Calu3 (cell line): ENCODE results near the gene MLLT10. TPM values are rescaled to one million over a fixed set of nuclear protein-coding genes. Genes with fewer than 3 reads are reported as not detected.

Experiments used
- BruUV-seq: library from RNA; stranded (reverse); fragments of 400-500 nt; replicated peaks from 2 replicates; lab custom pipeline; 2021; lab: Mats Ljungman, UMichigan
- CTCF ChIA-PET: fragments of 300-600 bp; sonication (Branson Sonifier 250); formaldehyde crosslinking; loops from one replicate; lab custom pipeline; 2022; ENCODE audit warnings: antibody characterized with exemption; lab: Charles Lee
- DNase-seq: peaks from one replicate; pipeline ENCODE4 v3.0.0; 2022
- H3K27ac Mint-ChIP-seq: one replicate; pipeline ENCODE4 v1.8.0; 2022; ENCODE audit warnings: mixed read lengths; ENCODE audit not compliant: unreplicated experiment
- H3K27me3 Mint-ChIP-seq: one replicate; pipeline ENCODE4 v1.8.0; 2022; ENCODE audit warnings: mixed read lengths; ENCODE audit not compliant: unreplicated experiment
- H3K36me3 Mint-ChIP-seq: one replicate; pipeline ENCODE4 v1.8.0; 2022; ENCODE audit warnings: mild to moderate bottlenecking, moderate library complexity, mixed read lengths; ENCODE audit not compliant: insufficient read depth, unreplicated experiment
- H3K4me1 Mint-ChIP-seq: one replicate; pipeline ENCODE4 v1.8.0; 2022; ENCODE audit warnings: mild to moderate bottlenecking, low read depth, mixed read lengths; ENCODE audit not compliant: unreplicated experiment
- H3K4me3 Mint-ChIP-seq: one replicate; pipeline ENCODE4 v1.8.0; 2022; ENCODE audit warnings: mild to moderate bottlenecking, low read depth, moderate library complexity, mixed read lengths; ENCODE audit not compliant: unreplicated experiment
- H3K9me3 Mint-ChIP-seq: one replicate; pipeline ENCODE4 v1.8.0; 2022; ENCODE audit warnings: low read depth, mixed read lengths; ENCODE audit not compliant: unreplicated experiment
- CTCF ChIP-seq: fragments of 200-600 bp; IDR thresholded peaks from one replicate; pipeline ENCODE4 v1.8.0; 2022; ENCODE audit warnings: antibody characterized with exemption; ENCODE audit not compliant: unreplicated experiment
- intact Hi-C: fragments of 100-400 bp; cut with micrococcal nuclease; formaldehyde crosslinking; loops from one replicate; pipeline ENCODE4 v1.10.0; 2022; ENCODE audit not compliant: unreplicated experiment
- total RNA-seq: library from RNA; stranded (reverse); gene quantifications from 2 replicates; pipeline ENCODE4 v1.2.3, GENCODE V29; 2022

MLLT10 gene
- total RNA-seq, 1 experiment from 2014 or later = 34.7 TPM

- no peaks in the 10 kb centered on the region for H3K9me3 Mint-ChIP-seq
- no peaks in the 10 kb centered on the region for H3K27me3 Mint-ChIP-seq
- CTCF ChIA-PET = no interaction called here
- no peak for TF ChIP-seq CTCF
- H3K36me3 Mint-ChIP-seq = peaks cover 3% of the 10 kb centered on the region
- H3K27ac Mint-ChIP-seq = no peak overlapping the region
- DNase-seq = no peak
- no peaks in the 10 kb centered on the region for H3K4me1 Mint-ChIP-seq
- intact Hi-C loops = no loop called here
- H3K4me3 Mint-ChIP-seq = no peak overlapping the region
- BruUV-seq = no TSS peak
Observed at GRCh38 chr10:21488957-21489446, 45.0 kb upstream of the MLLT10 start.

GRCh38 chr10:21490028-21490710 lies 43.9 kb upstream of the MLLT10 start:
- no TSS peak for BruUV-seq
- H3K27me3 Mint-ChIP-seq = no peaks in the 10 kb centered on the region
- DNase-seq = no peak
- CTCF ChIA-PET = no interaction called here
- H3K9me3 Mint-ChIP-seq = no peaks in the 10 kb centered on the region
- peaks cover 14% of the 10 kb centered on the region for H3K36me3 Mint-ChIP-seq
- intact Hi-C loops = loop anchor here (10.0 kb wide), 1 partner anchor 415 kb away; no protein-coding TSS in a partner anchor
- H3K4me3 Mint-ChIP-seq = no peak overlapping the region
- no peak for TF ChIP-seq CTCF
- H3K4me1 Mint-ChIP-seq = no peaks in the 10 kb centered on the region
- H3K27ac Mint-ChIP-seq = no peak overlapping the region

GRCh38 chr10:21490711-21491105 lies 43.3 kb upstream of the MLLT10 start:
- DNase-seq = no peak
- intact Hi-C loops = loop anchor here (10.0 kb wide), 1 partner anchor 416 kb away; no protein-coding TSS in a partner anchor
- CTCF ChIA-PET = no interaction called here
- Mint-ChIP-seq H3K36me3 (peaks cover 20% of the 10 kb centered on the region), H3K27me3 (no peaks in the 10 kb centered on the region), H3K27ac (no peak overlapping the region), H3K4me1 (no peaks in the 10 kb centered on the region), H3K4me3 (no peak overlapping the region), H3K9me3 (no peaks in the 10 kb centered on the region)
- no peak for TF ChIP-seq CTCF
- BruUV-seq = no TSS peak

GRCh38 chr10:21492421-21492820 lies 41.6 kb upstream of the MLLT10 start:
- BruUV-seq = no TSS peak
- Mint-ChIP-seq H3K9me3 (no peaks in the 10 kb centered on the region), H3K4me3 (no peak overlapping the region), H3K4me1 (no peaks in the 10 kb centered on the region), H3K36me3 (peaks cover 36% of the 10 kb centered on the region), H3K27ac (no peak overlapping the region), H3K27me3 (peaks cover under 1% of the 10 kb centered on the region)
- intact Hi-C loops = loop anchor here (10.0 kb wide), 1 partner anchor 418 kb away; no protein-coding TSS in a partner anchor
- DNase-seq = no peak
- TF ChIP-seq CTCF = no peak
- CTCF ChIA-PET = interaction anchor here (0.9 kb wide), 1 partner anchor 435 kb away, joined by 10 read pairs; no protein-coding TSS in a partner anchor
